Tibial nerve (tissue), 4 donors: ENCODE results near the gene ZNF467.
A peak's percentile ranks its signal among the peaks of the same experiment; 100 is the strongest.

Experiments
- EP300 ChIP-seq, 2 donors: sonication (generic); formaldehyde crosslinking; IDR thresholded peaks; one replicate each; pipeline ENCODE4 v1.6.1; 2017; ENCODE audit warnings: antibody characterized with exemption in 2 of 2, mild to moderate bottlenecking in 1 of 2
- POLR2A ChIP-seq, 2 donors: fragments of 450-650 bp; IDR thresholded peaks; one replicate each; pipeline ENCODE4 v1.6.1; 2017; ENCODE audit warnings: antibody characterized with exemption in 2 of 2, mild to moderate bottlenecking in 2 of 2, moderate library complexity in 2 of 2
- TF ChIP-seq, protein P1 (sequence below), 5 experiments: fragments of 200-600 bp in 3 of 5; fragments of 450-650 bp in 2 of 5; sonication (generic) in 3 of 5; IDR thresholded peaks; one replicate each; pipeline ENCODE4 v1.5.1; 2016 to 2019; ENCODE audit warnings: antibody characterized with exemption in 5 of 5, mild to moderate bottlenecking in 3 of 5, moderate library complexity in 2 of 5

GRCh38 chr7:149720372-149721083, 52.9 kb downstream of the ZNF467 start:
- TF ChIP-seq, protein P1, sequence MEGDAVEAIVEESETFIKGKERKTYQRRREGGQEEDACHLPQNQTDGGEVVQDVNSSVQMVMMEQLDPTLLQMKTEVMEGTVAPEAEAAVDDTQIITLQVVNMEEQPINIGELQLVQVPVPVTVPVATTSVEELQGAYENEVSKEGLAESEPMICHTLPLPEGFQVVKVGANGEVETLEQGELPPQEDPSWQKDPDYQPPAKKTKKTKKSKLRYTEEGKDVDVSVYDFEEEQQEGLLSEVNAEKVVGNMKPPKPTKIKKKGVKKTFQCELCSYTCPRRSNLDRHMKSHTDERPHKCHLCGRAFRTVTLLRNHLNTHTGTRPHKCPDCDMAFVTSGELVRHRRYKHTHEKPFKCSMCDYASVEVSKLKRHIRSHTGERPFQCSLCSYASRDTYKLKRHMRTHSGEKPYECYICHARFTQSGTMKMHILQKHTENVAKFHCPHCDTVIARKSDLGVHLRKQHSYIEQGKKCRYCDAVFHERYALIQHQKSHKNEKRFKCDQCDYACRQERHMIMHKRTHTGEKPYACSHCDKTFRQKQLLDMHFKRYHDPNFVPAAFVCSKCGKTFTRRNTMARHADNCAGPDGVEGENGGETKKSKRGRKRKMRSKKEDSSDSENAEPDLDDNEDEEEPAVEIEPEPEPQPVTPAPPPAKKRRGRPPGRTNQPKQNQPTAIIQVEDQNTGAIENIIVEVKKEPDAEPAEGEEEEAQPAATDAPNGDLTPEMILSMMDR (IDR thresholded peaks at IDR 0.05): peak in 1 of 5 experiments; percentile 7
- peak in 1 of 2 donors; percentile 29 for TF ChIP-seq POLR2A (IDR thresholded peaks at IDR 0.05)
- peak; percentile 62 to 83 for TF ChIP-seq EP300 (IDR thresholded peaks at IDR 0.05)
